Panc1 (cell line): Measurements from ENCODE around the gene DCLK2.

ENCODE experiments used
- POLR2AphosphoS5 ChIP-seq: IDR thresholded peaks from 2 replicates; pipeline ENCODE4 v1.6.1; 2012; ENCODE audit warnings: mild to moderate bottlenecking, low read depth, low read length, moderate library complexity
- TCF7L2 ChIP-seq: IDR thresholded peaks from 2 replicates; pipeline ENCODE4 v1.6.1; 2011; ENCODE audit warnings: mild to moderate bottlenecking, low read depth, low read length, inconsistent platforms
- TF ChIP-seq, protein P1 (sequence below): fragments of 450-650 bp; IDR thresholded peaks from 2 replicates; pipeline ENCODE4 v1.5.1; 2017; ENCODE audit warnings: mild to moderate bottlenecking
- TF ChIP-seq, protein P2 (sequence below), 2 experiments: IDR thresholded peaks; 2 replicates each; pipeline ENCODE4 v1.6.1; 2011 to 2012; ENCODE audit warnings: low read depth in 2 of 2, control low read depth in 1 of 2, low read length in 1 of 2, mild to moderate bottlenecking in 1 of 2, moderate library complexity in 1 of 2; ENCODE audit not compliant: insufficient read depth in 1 of 2

- TF ChIP-seq, protein P1, sequence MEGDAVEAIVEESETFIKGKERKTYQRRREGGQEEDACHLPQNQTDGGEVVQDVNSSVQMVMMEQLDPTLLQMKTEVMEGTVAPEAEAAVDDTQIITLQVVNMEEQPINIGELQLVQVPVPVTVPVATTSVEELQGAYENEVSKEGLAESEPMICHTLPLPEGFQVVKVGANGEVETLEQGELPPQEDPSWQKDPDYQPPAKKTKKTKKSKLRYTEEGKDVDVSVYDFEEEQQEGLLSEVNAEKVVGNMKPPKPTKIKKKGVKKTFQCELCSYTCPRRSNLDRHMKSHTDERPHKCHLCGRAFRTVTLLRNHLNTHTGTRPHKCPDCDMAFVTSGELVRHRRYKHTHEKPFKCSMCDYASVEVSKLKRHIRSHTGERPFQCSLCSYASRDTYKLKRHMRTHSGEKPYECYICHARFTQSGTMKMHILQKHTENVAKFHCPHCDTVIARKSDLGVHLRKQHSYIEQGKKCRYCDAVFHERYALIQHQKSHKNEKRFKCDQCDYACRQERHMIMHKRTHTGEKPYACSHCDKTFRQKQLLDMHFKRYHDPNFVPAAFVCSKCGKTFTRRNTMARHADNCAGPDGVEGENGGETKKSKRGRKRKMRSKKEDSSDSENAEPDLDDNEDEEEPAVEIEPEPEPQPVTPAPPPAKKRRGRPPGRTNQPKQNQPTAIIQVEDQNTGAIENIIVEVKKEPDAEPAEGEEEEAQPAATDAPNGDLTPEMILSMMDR, result no peak
- TF ChIP-seq POLR2AphosphoS5 (no peak), TCF7L2 (no peak)
- TF ChIP-seq, protein P2, sequence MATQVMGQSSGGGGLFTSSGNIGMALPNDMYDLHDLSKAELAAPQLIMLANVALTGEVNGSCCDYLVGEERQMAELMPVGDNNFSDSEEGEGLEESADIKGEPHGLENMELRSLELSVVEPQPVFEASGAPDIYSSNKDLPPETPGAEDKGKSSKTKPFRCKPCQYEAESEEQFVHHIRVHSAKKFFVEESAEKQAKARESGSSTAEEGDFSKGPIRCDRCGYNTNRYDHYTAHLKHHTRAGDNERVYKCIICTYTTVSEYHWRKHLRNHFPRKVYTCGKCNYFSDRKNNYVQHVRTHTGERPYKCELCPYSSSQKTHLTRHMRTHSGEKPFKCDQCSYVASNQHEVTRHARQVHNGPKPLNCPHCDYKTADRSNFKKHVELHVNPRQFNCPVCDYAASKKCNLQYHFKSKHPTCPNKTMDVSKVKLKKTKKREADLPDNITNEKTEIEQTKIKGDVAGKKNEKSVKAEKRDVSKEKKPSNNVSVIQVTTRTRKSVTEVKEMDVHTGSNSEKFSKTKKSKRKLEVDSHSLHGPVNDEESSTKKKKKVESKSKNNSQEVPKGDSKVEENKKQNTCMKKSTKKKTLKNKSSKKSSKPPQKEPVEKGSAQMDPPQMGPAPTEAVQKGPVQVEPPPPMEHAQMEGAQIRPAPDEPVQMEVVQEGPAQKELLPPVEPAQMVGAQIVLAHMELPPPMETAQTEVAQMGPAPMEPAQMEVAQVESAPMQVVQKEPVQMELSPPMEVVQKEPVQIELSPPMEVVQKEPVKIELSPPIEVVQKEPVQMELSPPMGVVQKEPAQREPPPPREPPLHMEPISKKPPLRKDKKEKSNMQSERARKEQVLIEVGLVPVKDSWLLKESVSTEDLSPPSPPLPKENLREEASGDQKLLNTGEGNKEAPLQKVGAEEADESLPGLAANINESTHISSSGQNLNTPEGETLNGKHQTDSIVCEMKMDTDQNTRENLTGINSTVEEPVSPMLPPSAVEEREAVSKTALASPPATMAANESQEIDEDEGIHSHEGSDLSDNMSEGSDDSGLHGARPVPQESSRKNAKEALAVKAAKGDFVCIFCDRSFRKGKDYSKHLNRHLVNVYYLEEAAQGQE (IDR thresholded peaks at IDR 0.05; ENCODE audit: insufficient read depth in 1 of 2, low read depth in 2 of 2, low read length in 1 of 2), result no peak
These were observed 12.5 kb upstream of the DCLK2 start for GRCh38 chr4:150065740-150066139.
